GM23338 (cell line): ENCODE measurements around the gene CCDC68. TPM values are rescaled to one million over a fixed set of nuclear protein-coding genes. Genes with fewer than 3 reads are reported as not detected.

Experiments
- ATAC-seq: fragments of 200-7000 bp; cut with Tn5 transposase; 3 replicates; pipeline ENCODE4 v1.9.1; 2020
- DNase-seq: peaks from one replicate; pipeline ENCODE4 v3.0.0-alpha.2; 2015; ENCODE audit warnings: low spot score
- H2AFZ ChIP-seq: fragments of 200-600 bp; sonication (generic); 2 replicates; pipeline ENCODE4 v1.8.0; 2016; ENCODE audit warnings: antibody characterized with exemption, mild to moderate bottlenecking, moderate library complexity
- H3F3A ChIP-seq: fragments of 200-600 bp; sonication (generic); replicated peaks from 2 replicates; pipeline ENCODE4 v1.8.0; 2017; ENCODE audit warnings: antibody characterized with exemption, mixed run types, low read depth
- H3K27ac ChIP-seq: fragments of 200-600 bp; sonication (generic); 2 replicates; pipeline ENCODE4 v1.6.1; 2016; ENCODE audit warnings: low read depth
- H3K27me3 ChIP-seq: fragments of 200-600 bp; sonication (generic); 2 replicates; pipeline ENCODE4 v1.8.0; 2016; ENCODE audit warnings: mild to moderate bottlenecking, mixed run types, moderate library complexity; ENCODE audit not compliant: insufficient read depth
- H3K36me3 ChIP-seq: fragments of 200-600 bp; sonication (generic); 2 replicates; pipeline ENCODE4 v1.8.0; 2016; ENCODE audit warnings: mild to moderate bottlenecking; ENCODE audit not compliant: insufficient read depth
- H3K4me1 ChIP-seq: fragments of 200-600 bp; sonication (generic); 2 replicates; pipeline ENCODE4 v1.8.0; 2016; ENCODE audit warnings: mild to moderate bottlenecking, moderate library complexity; ENCODE audit not compliant: insufficient read depth
- H3K4me2 ChIP-seq: fragments of 200-600 bp; sonication (generic); 2 replicates; pipeline ENCODE4 v1.7.1; 2017; ENCODE audit warnings: mixed run types
- H3K4me3 ChIP-seq: fragments of 200-600 bp; sonication (generic); 2 replicates; pipeline ENCODE4 v1.6.1; 2016; ENCODE audit warnings: mixed run types
- H3K79me2 ChIP-seq: fragments of 200-600 bp; sonication (generic); replicated peaks from 2 replicates; pipeline ENCODE4 v1.8.0; 2017; ENCODE audit warnings: mild to moderate bottlenecking; ENCODE audit not compliant: insufficient read depth
- H3K9me2 ChIP-seq: fragments of 200-600 bp; sonication (generic); 2 replicates; pipeline ENCODE4 v1.8.0; 2017; ENCODE audit not compliant: insufficient read depth
- H4K20me1 ChIP-seq: fragments of 200-600 bp; sonication (generic); replicated peaks from 2 replicates; pipeline ENCODE4 v1.8.0; 2017; ENCODE audit warnings: mild to moderate bottlenecking; ENCODE audit not compliant: insufficient read depth
- H3K27ac Mint-ChIP-seq: 2 replicates; pipeline ENCODE4 v1.8.0; 2020; ENCODE audit warnings: inconsistent platforms, mild to moderate bottlenecking, moderate library complexity, mixed read lengths
- H3K27me3 Mint-ChIP-seq: 3 replicates; pipeline ENCODE4 v1.8.0; 2022; ENCODE audit warnings: low read depth, mild to moderate bottlenecking, moderate library complexity, mixed read lengths, inconsistent platforms; ENCODE audit not compliant: insufficient read depth, poor library complexity
- H3K36me3 Mint-ChIP-seq: 3 replicates; pipeline ENCODE4 v1.8.0; 2021; ENCODE audit warnings: low read depth, mild to moderate bottlenecking, inconsistent platforms, moderate library complexity, mixed read lengths
- H3K4me1 Mint-ChIP-seq: 3 replicates; pipeline ENCODE4 v1.8.0; 2020; ENCODE audit warnings: mild to moderate bottlenecking, inconsistent platforms, mixed read lengths
- H3K4me3 Mint-ChIP-seq: 3 replicates; pipeline ENCODE4 v1.8.0; 2021; ENCODE audit warnings: moderate library complexity, mild to moderate bottlenecking, inconsistent platforms, mixed read lengths
- H3K9me3 Mint-ChIP-seq: 3 replicates; pipeline ENCODE4 v1.8.0; 2020; ENCODE audit warnings: moderate library complexity, mild to moderate bottlenecking, inconsistent platforms, mixed read lengths
- CREB1 ChIP-seq: fragments of 250-450 bp; sonication (Bioruptor Pico); IDR thresholded peaks from 2 replicates; pipeline ENCODE4 v1.5.0; 2020; ENCODE audit warnings: low read depth, mild to moderate bottlenecking, moderate library complexity
- CTCF ChIP-seq, 2 experiments: fragments of 200-600 bp in 1 of 2; sonication (generic) in 1 of 2; conservative IDR thresholded peaks; 2 replicates each; pipeline versions ENCODE4 v1.5.1 to v1.6.1; 2016 to 2017; ENCODE audit warnings: antibody characterized with exemption in 2 of 2, low read depth in 2 of 2, mild to moderate bottlenecking in 2 of 2, moderate library complexity in 1 of 2
- ETS1 ChIP-seq: IDR thresholded peaks from 2 replicates; pipeline ENCODE4 v1.6.1; 2016; ENCODE audit warnings: antibody characterized with exemption
- EZH2 ChIP-seq: fragments of 200-600 bp; sonication (generic); IDR thresholded peaks from one replicate; pipeline ENCODE4 v1.8.0; 2017; ENCODE audit warnings: antibody characterized with exemption, mild to moderate bottlenecking, low read depth; ENCODE audit not compliant: unreplicated experiment
- EZH2phosphoT487 ChIP-seq: fragments of 200-600 bp; sonication (generic); IDR thresholded peaks from one replicate; pipeline ENCODE4 v1.8.1; 2018; ENCODE audit warnings: antibody characterized with exemption; ENCODE audit not compliant: unreplicated experiment
- JUNB ChIP-seq: IDR thresholded peaks from one replicate; pipeline ENCODE4 v1.6.1; 2016; ENCODE audit warnings: antibody characterized with exemption; ENCODE audit not compliant: unreplicated experiment
- NANOG ChIP-seq: IDR thresholded peaks from 2 replicates; pipeline ENCODE4 v1.6.1; 2016; ENCODE audit warnings: antibody characterized with exemption, borderline replicate concordance
- POLR2AphosphoS5 ChIP-seq: IDR thresholded peaks from 2 replicates; pipeline ENCODE4 v1.6.1; 2016; ENCODE audit warnings: antibody characterized with exemption, low read depth
- STAT1 ChIP-seq: IDR thresholded peaks from one replicate; pipeline ENCODE4 v1.6.1; 2016; ENCODE audit warnings: antibody characterized with exemption; ENCODE audit not compliant: unreplicated experiment
- ZNF114 ChIP-seq: fragments of 250-450 bp; sonication (Bioruptor Pico); IDR thresholded peaks from 2 replicates; pipeline ENCODE4 v1.5.0; 2020; ENCODE audit warnings: mild to moderate bottlenecking, moderate library complexity
- ZNF462 ChIP-seq: fragments of 250-450 bp; sonication (Bioruptor Pico); IDR thresholded peaks from 2 replicates; pipeline ENCODE4 v1.5.0; 2020; ENCODE audit warnings: mild to moderate bottlenecking, moderate library complexity
- polyA plus RNA-seq: library from polyadenylated mRNA; unstranded; fragments of >200 nt; fragmentation: Nextera tagmentation; extraction: Ambion mirVana; gene quantifications from 2 replicates; pipeline ENCODE4 v1.2.1, GENCODE V29; 2016
- total RNA-seq: library from RNA; depleted of rRNA; stranded (reverse); fragments of >200 nt; shearing (Covaris generic); gene quantifications from 2 replicates; pipeline ENCODE4 v1.2.3, GENCODE V29; 2014

Gene CCDC68
- total and polyA plus RNA-seq, 2 experiments from 2014 or later = 1.6 to 3.7 TPM

- TF ChIP-seq STAT1 (no peak), ZNF114 (CRISPR knock-in tag) (no peak), CREB1 (CRISPR knock-in tag) (no peak), ETS1 (no peak), CTCF (conservative IDR thresholded peaks at IDR 0.05; ENCODE audit: low read depth in 2 of 2) (no peak)
Observed at GRCh38 chr18:54878659-54879358, 80.5 kb downstream of the CCDC68 start (continued).

- Histone ChIP-seq H3K4me2 (no peak overlapping the region), H4K20me1 (no peaks in the 10 kb centered on the region), H2AFZ (no peak overlapping the region), H3K36me3 (no peaks in the 10 kb centered on the region), H3K4me1 (no peaks in the 10 kb centered on the region), H3K27me3 (no peaks in the 10 kb centered on the region), H3K9me2 (peaks cover 7% of the 10 kb centered on the region; the same call in 1 of the 2 replicates), H3K79me2 (no peaks in the 10 kb centered on the region), H3F3A (no peaks in the 10 kb centered on the region), H3K4me3 (no peak overlapping the region), H3K27ac (no peak overlapping the region)
- ATAC-seq = no peak
- H3K36me3 Mint-ChIP-seq = no peaks in the 10 kb centered on the region
- no peaks in the 10 kb centered on the region for H3K9me3 Mint-ChIP-seq
- DNase-seq = no peak
- no peak overlapping the region for H3K27ac Mint-ChIP-seq
- peaks cover 5% of the 10 kb centered on the region; the same call in 1 of the 3 replicates for H3K4me1 Mint-ChIP-seq
- peaks cover 2% of the 10 kb centered on the region for H3K27me3 Mint-ChIP-seq
- H3K4me3 Mint-ChIP-seq = no peak overlapping the region
- TF ChIP-seq CREB1 (CRISPR knock-in tag) (no peak), EZH2 (no peak), JUNB (no peak), ETS1 (no peak), ZNF462 (no peak), NANOG (no peak), EZH2phosphoT487 (no peak), STAT1 (no peak), POLR2AphosphoS5 (no peak), ZNF114 (CRISPR knock-in tag) (no peak)
Observed at GRCh38 chr18:54878159-54878622, 81.1 kb downstream of the CCDC68 start.
